NB4 (cell line): ENCODE results near the gene ZAR1.

Source experiments
- DNase-seq: peaks from one replicate; pipeline ENCODE4 v3.0.0; 2010; ENCODE audit warnings: low read depth
- H3K4me3 ChIP-seq: one replicate; pipeline ENCODE4 v1.5.1; 2011; ENCODE audit warnings: mild to moderate bottlenecking, low read depth, low read length, moderate library complexity
- CTCF ChIP-seq: IDR thresholded peaks from one replicate; pipeline ENCODE4 v1.5.1; 2012; ENCODE audit warnings: low read depth, low read length
- MAX ChIP-seq: IDR thresholded peaks from 2 replicates; pipeline ENCODE4 v1.6.1; 2011; ENCODE audit warnings: low read depth, low read length
- MYC ChIP-seq: IDR thresholded peaks from 2 replicates; pipeline ENCODE4 v1.6.1; 2011; ENCODE audit warnings: low read depth, low read length
- POLR2A ChIP-seq: IDR thresholded peaks from 2 replicates; pipeline ENCODE4 v1.6.1; 2011; ENCODE audit warnings: mild to moderate bottlenecking; ENCODE audit not compliant: insufficient read length; ENCODE audit errors: extremely low read depth

ZAR1 gene

GRCh38 chr4:48483777-48484493, 6.1 kb upstream of the ZAR1 start:
- no peak for TF ChIP-seq MAX
- TF ChIP-seq MYC: no peak
- TF ChIP-seq CTCF: no peak
- TF ChIP-seq POLR2A: no peak
- no peak overlapping the region for H3K4me3 ChIP-seq
- DNase-seq: no peak

- TF ChIP-seq POLR2A (no peak), CTCF (no peak), MAX (no peak), MYC (no peak)
- DNase-seq: no peak
- H3K4me3 ChIP-seq: no peak overlapping the region
Measured at GRCh38 chr4:48484494-48485168, 5.4 kb upstream of the ZAR1 start.

- no peak overlapping the region for H3K4me3 ChIP-seq
- TF ChIP-seq MAX: no peak
- TF ChIP-seq POLR2A: no peak
- TF ChIP-seq MYC: no peak
- no peak for TF ChIP-seq CTCF
- no peak for DNase-seq
Measured at GRCh38 chr4:48489683-48490011, 405 bp upstream of the ZAR1 start.

- H3K4me3 ChIP-seq: no peak overlapping the region
- DNase-seq: no peak
- TF ChIP-seq CTCF (no peak), MYC (no peak), POLR2A (no peak), MAX (no peak)
Measured at GRCh38 chr4:48490680-48491513, 845 bp downstream of the ZAR1 start.

- TF ChIP-seq CTCF (no peak), MAX (no peak), MYC (no peak), POLR2A (no peak)
- DNase-seq: no peak
- no peak overlapping the region for H3K4me3 ChIP-seq
Measured at GRCh38 chr4:48491514-48492176, 1.6 kb downstream of the ZAR1 start.
